ENCODE results near the gene SLC6A6.

The SLC6A6 gene

GRCh38 chr3:14517601-14518431 is 115.4 kb downstream of the SLC6A6 start:
- no peak for DNase-seq (ENCODE audit: extremely low read depth, low read depth)
- no peak for TF ChIP-seq CTCF (IDR thresholded peaks at IDR 0.05; ENCODE audit: low read depth, low read length, missing control alignments)
- H3K4me3 ChIP-seq (replicated peaks; ENCODE audit: low read depth, low read length), result no peak overlapping the region

GRCh38 chr3:14518432-14518802 is 116.0 kb downstream of the SLC6A6 start:
- no peak for DNase-seq (ENCODE audit: extremely low read depth, low read depth)
- no peak overlapping the region for H3K4me3 ChIP-seq (replicated peaks; ENCODE audit: low read depth, low read length)
- TF ChIP-seq CTCF (IDR thresholded peaks at IDR 0.05; ENCODE audit: low read depth, low read length, missing control alignments), result no peak

- TF ChIP-seq CTCF (IDR thresholded peaks at IDR 0.05; ENCODE audit: low read depth, low read length, missing control alignments), result no peak
- no peak overlapping the region for H3K4me3 ChIP-seq (replicated peaks; ENCODE audit: low read depth, low read length)
- DNase-seq (ENCODE audit: extremely low read depth, low read depth), result no peak
Measured at GRCh38 chr3:14518893-14519292, 116.5 kb downstream of the SLC6A6 start.

- no peak for DNase-seq (ENCODE audit: extremely low read depth, low read depth)
- TF ChIP-seq CTCF (IDR thresholded peaks at IDR 0.05; ENCODE audit: low read depth, low read length, missing control alignments), result no peak
- no peak overlapping the region for H3K4me3 ChIP-seq (replicated peaks; ENCODE audit: low read depth, low read length)
Measured at GRCh38 chr3:14519406-14519805, 117.0 kb downstream of the SLC6A6 start.

- no peak for TF ChIP-seq CTCF (IDR thresholded peaks at IDR 0.05; ENCODE audit: low read depth, low read length, missing control alignments)
- DNase-seq (ENCODE audit: extremely low read depth, low read depth), result no peak
- H3K4me3 ChIP-seq (replicated peaks; ENCODE audit: low read depth, low read length), result no peak overlapping the region
Measured at GRCh38 chr3:14520149-14520548, 117.7 kb downstream of the SLC6A6 start.

GRCh38 chr3:14520967-14521366 is 118.6 kb downstream of the SLC6A6 start:
- no peak for DNase-seq (ENCODE audit: extremely low read depth, low read depth)
- no peak for TF ChIP-seq CTCF (IDR thresholded peaks at IDR 0.05; ENCODE audit: low read depth, low read length, missing control alignments)
- no peak overlapping the region for H3K4me3 ChIP-seq (replicated peaks; ENCODE audit: low read depth, low read length)

GRCh38 chr3:14521611-14522010 is 119.2 kb downstream of the SLC6A6 start:
- no peak overlapping the region for H3K4me3 ChIP-seq (replicated peaks; ENCODE audit: low read depth, low read length)
- no peak for DNase-seq (ENCODE audit: extremely low read depth, low read depth)
- TF ChIP-seq CTCF (IDR thresholded peaks at IDR 0.05; ENCODE audit: low read depth, low read length, missing control alignments), result no peak
